Measurements from ENCODE around the gene IL36B. TPM values are rescaled to one million over a fixed set of nuclear protein-coding genes. Genes with fewer than 3 reads are reported as not detected.
A peak's percentile ranks its signal among the peaks of the same experiment; 100 is the strongest.

The IL36B gene
- polyA plus RNA-seq, 3 donors, result not detected

DNA sequence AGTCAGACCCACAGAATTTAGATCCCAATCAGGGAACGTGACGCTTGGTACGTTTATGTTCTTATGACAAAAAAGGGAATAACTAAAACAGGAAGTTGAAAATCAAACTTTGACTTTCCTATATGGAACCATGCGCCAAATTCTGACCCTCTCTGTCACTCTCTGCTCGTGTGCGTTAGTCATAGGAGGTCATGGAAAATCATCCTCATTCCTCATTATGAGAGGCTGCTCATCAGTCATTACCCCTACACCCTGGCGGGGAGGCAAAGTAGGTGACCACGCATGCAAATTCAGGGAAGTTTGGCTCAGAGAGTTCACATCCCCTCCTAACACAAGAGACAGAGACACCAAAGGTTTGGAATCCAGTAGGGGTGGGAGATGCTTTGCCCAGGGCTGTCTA lies 30.6 kb upstream of the IL36B start:
- peaks cover 24% of the 10 kb centered on the region for H3K4me1 Mint-ChIP-seq
- no peaks in the 10 kb centered on the region for H3K36me3 Mint-ChIP-seq
- Histone ChIP-seq H3K27ac (ENCODE audit: low read depth in 1 of 2, low read length in 2 of 2) (peak overlapping the region in 1 of 2 donors; percentile 65), H4K20me1 (ENCODE audit: insufficient read depth, low read length) (no peaks in the 10 kb centered on the region), H2AFZ (ENCODE audit: insufficient read depth, low read depth, low read length, poor library complexity, severe bottlenecking) (no peak overlapping the region), H3K27me3 (ENCODE audit: control insufficient read depth in 2 of 2, insufficient read depth in 2 of 2, low read length in 2 of 2) (no peaks in the 10 kb centered on the region), H3K9ac (ENCODE audit: insufficient read depth, low read length, poor library complexity, severe bottlenecking) (no peak overlapping the region), H3K4me3 (replicated peaks in 1 of 3; ENCODE audit: low read depth in 2 of 3, low read length in 3 of 3) (no peak overlapping the region), H3K36me3 (replicated peaks in 1 of 2; ENCODE audit: control insufficient read depth in 1 of 2, insufficient read depth in 2 of 2, low read length in 2 of 2) (no peaks in the 10 kb centered on the region), H3K4me1 (ENCODE audit: control insufficient read depth in 1 of 2, insufficient read depth in 2 of 2, low read length in 2 of 2) (peaks cover 12% of the 10 kb centered on the region in 2 donors), H3K79me2 (ENCODE audit: insufficient read depth, low read length) (no peaks in the 10 kb centered on the region), H3K4me2 (replicated peaks; ENCODE audit: extremely low read depth, low read length, poor library complexity, severe bottlenecking) (peak overlapping the region; percentile 35), H3K9me3 (replicated peaks in 1 of 2; ENCODE audit: control insufficient read depth in 1 of 2, insufficient read depth in 1 of 2, low read length in 2 of 2) (peaks cover 0 to 2% of the 10 kb centered on the region in 2 donors)
- peak overlapping the region; percentile 7 to 95 (median 88) for H3K27ac Mint-ChIP-seq
- H3K27me3 Mint-ChIP-seq (ENCODE audit: low read depth in 3 of 3), result peaks cover 0 to 5% (median 2%) of the 10 kb centered on the region in 3 donors
- WGBS (ENCODE audit: insufficient coverage), result 0% methylated on average over 1 of the region's 8 CpGs
- intact Hi-C loops (cut with micrococcal nuclease), result loop anchor here (2.0 to 10.0 kb wide), 5 partner anchors 22 to 292 kb away; partner anchors contain the start of gene IL1RN (in 2 of the 2)
- TF ChIP-seq, protein P1, sequence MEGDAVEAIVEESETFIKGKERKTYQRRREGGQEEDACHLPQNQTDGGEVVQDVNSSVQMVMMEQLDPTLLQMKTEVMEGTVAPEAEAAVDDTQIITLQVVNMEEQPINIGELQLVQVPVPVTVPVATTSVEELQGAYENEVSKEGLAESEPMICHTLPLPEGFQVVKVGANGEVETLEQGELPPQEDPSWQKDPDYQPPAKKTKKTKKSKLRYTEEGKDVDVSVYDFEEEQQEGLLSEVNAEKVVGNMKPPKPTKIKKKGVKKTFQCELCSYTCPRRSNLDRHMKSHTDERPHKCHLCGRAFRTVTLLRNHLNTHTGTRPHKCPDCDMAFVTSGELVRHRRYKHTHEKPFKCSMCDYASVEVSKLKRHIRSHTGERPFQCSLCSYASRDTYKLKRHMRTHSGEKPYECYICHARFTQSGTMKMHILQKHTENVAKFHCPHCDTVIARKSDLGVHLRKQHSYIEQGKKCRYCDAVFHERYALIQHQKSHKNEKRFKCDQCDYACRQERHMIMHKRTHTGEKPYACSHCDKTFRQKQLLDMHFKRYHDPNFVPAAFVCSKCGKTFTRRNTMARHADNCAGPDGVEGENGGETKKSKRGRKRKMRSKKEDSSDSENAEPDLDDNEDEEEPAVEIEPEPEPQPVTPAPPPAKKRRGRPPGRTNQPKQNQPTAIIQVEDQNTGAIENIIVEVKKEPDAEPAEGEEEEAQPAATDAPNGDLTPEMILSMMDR (IDR thresholded peaks at IDR 0.05), result no peak
- peak overlapping the region in 1 of 2 donors; percentile 76 for H3K4me3 Mint-ChIP-seq
- H3K9me3 Mint-ChIP-seq, result peaks cover 0 to 5% (median 3%) of the 10 kb centered on the region in 7 donors
- DNase-seq, result peak; percentile 84 to 96 (median 86)

- H3K4me3 Mint-ChIP-seq, result no peak overlapping the region
- H3K9ac ChIP-seq (ENCODE audit: insufficient read depth, low read length, poor library complexity, severe bottlenecking), result no peak overlapping the region
- H3K9me3 Mint-ChIP-seq, result no peaks in the 10 kb centered on the region
- H3K27me3 Mint-ChIP-seq (ENCODE audit: low read depth in 3 of 3), result peaks cover 0 to 5% (median 2%) of the 10 kb centered on the region in 3 donors
- peak overlapping the region in 5 of 7 donors; percentile 2 to 86 (median 42) for H3K27ac Mint-ChIP-seq
- peaks cover 33% of the 10 kb centered on the region for H3K4me1 Mint-ChIP-seq
- intact Hi-C loops (cut with micrococcal nuclease), result loop anchor here (2.0 to 10.0 kb wide), 5 partner anchors 23 to 293 kb away; partner anchors contain the start of gene IL1RN (in 2 of the 2)
- WGBS (ENCODE audit: insufficient coverage), result 100% methylated on average over 1 of the region's 2 CpGs
- no peak overlapping the region for H3K4me2 ChIP-seq (replicated peaks; ENCODE audit: extremely low read depth, low read length, poor library complexity, severe bottlenecking)
- no peak overlapping the region for H3K4me3 ChIP-seq (replicated peaks in 1 of 3; ENCODE audit: low read depth in 2 of 3, low read length in 3 of 3)
- TF ChIP-seq, protein P1 (IDR thresholded peaks at IDR 0.05), result no peak
- H3K36me3 ChIP-seq (replicated peaks in 1 of 2; ENCODE audit: control insufficient read depth in 1 of 2, insufficient read depth in 2 of 2, low read length in 2 of 2), result no peaks in the 10 kb centered on the region
- H3K9me3 ChIP-seq (replicated peaks in 1 of 2; ENCODE audit: control insufficient read depth in 1 of 2, insufficient read depth in 1 of 2, low read length in 2 of 2), result no peaks in the 10 kb centered on the region
- H2AFZ ChIP-seq (ENCODE audit: insufficient read depth, low read depth, low read length, poor library complexity, severe bottlenecking), result no peak overlapping the region
- no peak overlapping the region for H3K27ac ChIP-seq (ENCODE audit: low read depth in 1 of 2, low read length in 2 of 2)
- H3K36me3 Mint-ChIP-seq, result no peaks in the 10 kb centered on the region
- peak in 1 of 3 donors; percentile 74 for DNase-seq
- H3K4me1 ChIP-seq (ENCODE audit: control insufficient read depth in 1 of 2, insufficient read depth in 2 of 2, low read length in 2 of 2), result peaks cover 12% of the 10 kb centered on the region in 2 donors
- no peaks in the 10 kb centered on the region for H3K79me2 ChIP-seq (ENCODE audit: insufficient read depth, low read length)
- H3K27me3 ChIP-seq (ENCODE audit: control insufficient read depth in 2 of 2, insufficient read depth in 2 of 2, low read length in 2 of 2), result no peaks in the 10 kb centered on the region
- H4K20me1 ChIP-seq (ENCODE audit: insufficient read depth, low read length), result no peaks in the 10 kb centered on the region
Observed at GRCh38 chr2:113081488-113082210, 29.0 kb upstream of the IL36B start.

Data from CD14-positive monocyte (primary cell).